ENCODE data around the gene CCNQ.

The CCNQ gene

GRCh38 chrX:153631907-153632594 is 33.1 kb upstream of the CCNQ start:
- Mint-ChIP-seq H3K4me3 (no peak overlapping the region), H3K36me3 (ENCODE audit: low read depth) (no peaks in the 10 kb centered on the region), H3K4me1 (ENCODE audit: low read depth) (no peaks in the 10 kb centered on the region), H3K9me3 (no peaks in the 10 kb centered on the region), H3K27ac (no peak overlapping the region), H3K27me3 (peaks cover 4% of the 10 kb centered on the region)

GRCh38 chrX:153631346-153631745 is 32.4 kb upstream of the CCNQ start:
- no peaks in the 10 kb centered on the region for H3K4me1 Mint-ChIP-seq (ENCODE audit: low read depth)

GRCh38 chrX:153628665-153629064 is 29.7 kb upstream of the CCNQ start:
- Mint-ChIP-seq H3K9me3 (no peaks in the 10 kb centered on the region), H3K27me3 (peaks cover 4% of the 10 kb centered on the region), H3K4me1 (ENCODE audit: low read depth) (no peaks in the 10 kb centered on the region), H3K36me3 (ENCODE audit: low read depth) (no peaks in the 10 kb centered on the region), H3K4me3 (no peak overlapping the region), H3K27ac (no peak overlapping the region)

More at GRCh38 chrX:153631346-153631745, 32.4 kb upstream of the CCNQ start:
- no peak overlapping the region for H3K4me3 Mint-ChIP-seq
- H3K27me3 Mint-ChIP-seq = peaks cover 4% of the 10 kb centered on the region
- no peaks in the 10 kb centered on the region for H3K9me3 Mint-ChIP-seq
- no peaks in the 10 kb centered on the region for H3K36me3 Mint-ChIP-seq (ENCODE audit: low read depth)
- no peak overlapping the region for H3K27ac Mint-ChIP-seq

- Mint-ChIP-seq H3K36me3 (ENCODE audit: low read depth) (no peaks in the 10 kb centered on the region), H3K27me3 (peaks cover 4% of the 10 kb centered on the region), H3K9me3 (no peaks in the 10 kb centered on the region), H3K4me1 (ENCODE audit: low read depth) (no peaks in the 10 kb centered on the region), H3K4me3 (no peak overlapping the region), H3K27ac (no peak overlapping the region)
Measured at GRCh38 chrX:153628129-153628528, 29.2 kb upstream of the CCNQ start.

GRCh38 chrX:153627675-153628111 is 28.8 kb upstream of the CCNQ start:
- peaks cover 4% of the 10 kb centered on the region for H3K27me3 Mint-ChIP-seq
- H3K27ac Mint-ChIP-seq = no peak overlapping the region
- H3K4me3 Mint-ChIP-seq = no peak overlapping the region
- H3K36me3 Mint-ChIP-seq (ENCODE audit: low read depth) = no peaks in the 10 kb centered on the region
- H3K4me1 Mint-ChIP-seq (ENCODE audit: low read depth) = no peaks in the 10 kb centered on the region
- no peaks in the 10 kb centered on the region for H3K9me3 Mint-ChIP-seq

GRCh38 chrX:153626863-153627674 is 28.1 kb upstream of the CCNQ start:
- Mint-ChIP-seq H3K4me3 (no peak overlapping the region), H3K27me3 (peaks cover 4% of the 10 kb centered on the region), H3K36me3 (ENCODE audit: low read depth) (no peaks in the 10 kb centered on the region), H3K4me1 (ENCODE audit: low read depth) (no peaks in the 10 kb centered on the region), H3K9me3 (no peaks in the 10 kb centered on the region), H3K27ac (no peak overlapping the region)

- Mint-ChIP-seq H3K9me3 (no peaks in the 10 kb centered on the region), H3K36me3 (ENCODE audit: low read depth) (no peaks in the 10 kb centered on the region), H3K27ac (no peak overlapping the region), H3K4me3 (no peak overlapping the region), H3K27me3 (peaks cover 3% of the 10 kb centered on the region), H3K4me1 (ENCODE audit: low read depth) (no peaks in the 10 kb centered on the region)
Measured at GRCh38 chrX:153626025-153626633, 27.2 kb upstream of the CCNQ start.

GRCh38 chrX:153625271-153626024 is 26.5 kb upstream of the CCNQ start:
- Mint-ChIP-seq H3K4me1 (ENCODE audit: low read depth) (no peaks in the 10 kb centered on the region), H3K36me3 (ENCODE audit: low read depth) (no peaks in the 10 kb centered on the region), H3K27ac (no peak overlapping the region), H3K27me3 (no peaks in the 10 kb centered on the region), H3K4me3 (no peak overlapping the region), H3K9me3 (no peaks in the 10 kb centered on the region)

- no peak overlapping the region for H3K4me3 Mint-ChIP-seq
- no peaks in the 10 kb centered on the region for H3K4me1 Mint-ChIP-seq (ENCODE audit: low read depth)
- H3K27me3 Mint-ChIP-seq = no peaks in the 10 kb centered on the region
- no peaks in the 10 kb centered on the region for H3K9me3 Mint-ChIP-seq
- H3K27ac Mint-ChIP-seq = no peak overlapping the region
- H3K36me3 Mint-ChIP-seq (ENCODE audit: low read depth) = no peaks in the 10 kb centered on the region
Measured at GRCh38 chrX:153624196-153625091, 25.5 kb upstream of the CCNQ start.

- Mint-ChIP-seq H3K9me3 (no peaks in the 10 kb centered on the region), H3K27me3 (no peaks in the 10 kb centered on the region), H3K4me3 (no peak overlapping the region), H3K27ac (no peak overlapping the region), H3K4me1 (ENCODE audit: low read depth) (no peaks in the 10 kb centered on the region), H3K36me3 (ENCODE audit: low read depth) (no peaks in the 10 kb centered on the region)
Measured at GRCh38 chrX:153623310-153624029, 24.5 kb upstream of the CCNQ start.

- H3K9me3 Mint-ChIP-seq = no peaks in the 10 kb centered on the region
- no peaks in the 10 kb centered on the region for H3K36me3 Mint-ChIP-seq (ENCODE audit: low read depth)
- H3K27ac Mint-ChIP-seq = no peak overlapping the region
- no peak overlapping the region for H3K4me3 Mint-ChIP-seq
- no peaks in the 10 kb centered on the region for H3K4me1 Mint-ChIP-seq (ENCODE audit: low read depth)
- no peaks in the 10 kb centered on the region for H3K27me3 Mint-ChIP-seq
Measured at GRCh38 chrX:153622661-153623309, 23.8 kb upstream of the CCNQ start.

- H3K27ac Mint-ChIP-seq = no peak overlapping the region
- H3K4me3 Mint-ChIP-seq = no peak overlapping the region
- H3K27me3 Mint-ChIP-seq = no peaks in the 10 kb centered on the region
- H3K36me3 Mint-ChIP-seq (ENCODE audit: low read depth) = no peaks in the 10 kb centered on the region
- no peaks in the 10 kb centered on the region for H3K9me3 Mint-ChIP-seq
- H3K4me1 Mint-ChIP-seq (ENCODE audit: low read depth) = no peaks in the 10 kb centered on the region
Measured at GRCh38 chrX:153621949-153622598, 23.1 kb upstream of the CCNQ start.

- Mint-ChIP-seq H3K27me3 (no peaks in the 10 kb centered on the region), H3K9me3 (no peaks in the 10 kb centered on the region), H3K4me1 (ENCODE audit: low read depth) (no peaks in the 10 kb centered on the region), H3K4me3 (no peak overlapping the region), H3K27ac (no peak overlapping the region), H3K36me3 (ENCODE audit: low read depth) (no peaks in the 10 kb centered on the region)
Measured at GRCh38 chrX:153620576-153620975, 21.6 kb upstream of the CCNQ start.
